NOMO-1 treated with DMSO at 0.1 percent for 48 hours (cell line): ENCODE results near the gene HMGN2.
A peak's percentile ranks its signal among the peaks of the same experiment; 100 is the strongest.
"Not testable (repeated sequence)": the region's sequence is repeated elsewhere in the genome, so short reads cannot be mapped to it uniquely, and the experiment has no call there.

Experiments used
- DNase-seq: peaks from one replicate; lab custom pipeline; 2025; ENCODE audit not compliant: unreplicated experiment; lab: John Stamatoyannopoulos, UW

HMGN2 gene

DNA sequence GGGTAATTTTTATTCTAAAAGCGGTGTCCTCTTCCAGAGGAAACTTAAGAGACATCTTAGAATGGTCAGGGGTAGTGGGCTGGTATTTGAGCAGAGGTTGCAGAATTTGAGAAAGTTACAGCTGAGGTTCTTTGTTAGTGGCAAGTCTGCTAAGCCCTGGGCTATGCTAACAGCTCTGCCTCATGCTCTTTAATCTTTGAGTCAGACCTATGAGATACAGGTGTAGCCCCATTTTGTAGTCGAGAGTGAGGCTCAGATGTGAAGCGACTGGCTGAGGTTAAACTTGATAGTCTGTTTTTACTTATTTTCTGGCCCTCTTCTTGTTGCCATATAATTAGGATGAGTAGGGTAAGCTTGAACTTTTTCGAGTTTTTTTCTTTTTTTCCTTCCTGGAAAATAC is 4.7 kb downstream of the HMGN2 start:
- DNase-seq = no peak

DNA sequence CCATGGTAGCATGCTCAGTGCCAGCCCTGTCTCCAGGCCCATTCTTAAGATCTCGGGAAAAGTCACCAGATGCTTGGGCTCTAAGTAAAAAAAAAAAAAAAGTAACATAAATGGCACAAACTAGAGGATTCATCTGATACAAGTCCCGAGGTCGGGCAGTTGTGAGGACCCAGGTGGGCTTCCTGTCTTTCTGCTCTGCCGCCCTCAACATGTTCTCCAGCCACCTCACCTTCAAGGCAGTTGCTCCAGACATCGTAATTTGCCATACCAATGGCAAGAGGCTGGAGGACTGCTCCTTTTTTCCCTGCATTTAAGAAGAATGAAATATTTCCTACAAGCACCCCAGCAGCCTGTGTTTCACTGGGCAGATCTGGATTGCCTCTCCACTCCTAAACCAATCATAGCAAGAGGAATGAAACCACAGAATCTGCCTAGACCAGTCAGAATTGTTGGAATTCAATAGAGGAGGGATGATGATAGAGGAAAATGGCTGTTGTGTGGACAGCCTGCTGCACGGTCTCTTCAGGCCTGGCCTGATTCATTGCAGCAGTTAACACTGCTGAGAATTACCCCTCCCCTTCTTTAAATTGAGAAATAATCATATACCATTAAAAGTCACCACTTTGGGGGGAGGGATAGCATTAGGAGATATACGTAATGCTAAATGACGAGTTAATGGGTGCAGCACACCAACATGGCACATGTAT is 5.4 kb downstream of the HMGN2 start:
- DNase-seq = no peak

GRCh38 chr1:26478159-26478558 is 5.9 kb downstream of the HMGN2 start:
- peak; percentile 3 for DNase-seq

GRCh38 chr1:26478988-26479387 is 6.7 kb downstream of the HMGN2 start:
- no peak for DNase-seq

- no peak for DNase-seq
Observed at GRCh38 chr1:26482921-26483320, 10.7 kb downstream of the HMGN2 start.

GRCh38 chr1:26483980-26484379 is 11.7 kb downstream of the HMGN2 start:
- no peak for DNase-seq

DNA sequence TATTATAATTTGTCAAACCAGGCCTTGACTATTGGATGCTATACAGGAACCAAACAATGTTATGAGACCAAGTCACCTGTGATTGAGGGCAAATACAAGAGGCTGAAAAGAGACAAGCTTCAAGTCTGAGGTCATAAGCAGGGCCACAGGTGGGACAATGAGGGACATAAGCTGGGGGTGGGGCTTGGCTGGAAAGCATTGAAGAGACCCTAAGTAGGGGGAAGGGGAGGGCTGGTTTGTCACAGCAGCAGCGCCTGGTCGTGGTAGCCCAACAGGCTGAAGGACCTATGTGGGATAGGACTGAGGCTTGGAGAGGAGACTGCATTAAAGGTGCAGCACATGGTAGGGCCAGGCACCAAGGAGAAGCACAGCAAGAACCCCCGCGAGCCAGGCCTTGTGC is 17.9 kb downstream of the HMGN2 start:
- DNase-seq = no peak

DNA sequence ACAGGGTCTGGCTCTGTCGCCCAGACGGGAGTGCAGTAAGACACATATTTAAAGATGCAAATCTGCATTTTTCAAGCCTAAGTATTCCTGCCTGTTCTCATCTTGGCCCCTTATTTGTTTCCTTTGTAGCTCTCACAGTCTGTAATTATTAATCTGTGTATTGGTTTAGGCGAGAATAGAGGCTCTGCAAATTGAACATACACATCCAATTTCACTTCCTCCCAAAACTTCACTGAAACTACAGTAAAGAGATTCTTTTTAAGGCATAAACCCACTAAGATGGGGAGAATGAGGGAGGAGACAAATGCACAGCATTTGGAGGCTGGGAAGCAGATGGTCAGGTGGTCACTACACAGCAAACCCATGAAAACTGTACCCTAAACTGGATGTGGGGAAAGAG is 21.0 kb downstream of the HMGN2 start:
- peak; percentile 9 for DNase-seq

DNA sequence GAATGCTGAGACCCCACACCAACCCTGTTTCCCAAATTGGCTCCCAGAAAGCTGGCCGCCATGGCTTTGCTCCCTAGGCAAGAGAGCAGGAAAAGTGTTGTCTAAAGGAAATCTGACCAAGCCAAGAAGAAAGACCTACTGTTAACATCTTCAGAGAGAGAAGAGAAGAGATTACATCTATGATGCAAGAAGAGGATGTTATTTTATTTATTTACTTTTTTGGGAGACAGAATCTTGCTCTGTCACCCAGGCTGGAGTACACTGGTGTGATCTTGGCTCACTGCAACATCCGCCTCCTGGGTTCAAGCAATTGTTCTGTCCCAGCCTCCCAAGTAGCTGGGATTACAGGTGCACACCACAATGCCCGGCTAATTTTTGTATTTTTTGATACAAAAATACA is 21.7 kb downstream of the HMGN2 start:
- no peak for DNase-seq

DNA sequence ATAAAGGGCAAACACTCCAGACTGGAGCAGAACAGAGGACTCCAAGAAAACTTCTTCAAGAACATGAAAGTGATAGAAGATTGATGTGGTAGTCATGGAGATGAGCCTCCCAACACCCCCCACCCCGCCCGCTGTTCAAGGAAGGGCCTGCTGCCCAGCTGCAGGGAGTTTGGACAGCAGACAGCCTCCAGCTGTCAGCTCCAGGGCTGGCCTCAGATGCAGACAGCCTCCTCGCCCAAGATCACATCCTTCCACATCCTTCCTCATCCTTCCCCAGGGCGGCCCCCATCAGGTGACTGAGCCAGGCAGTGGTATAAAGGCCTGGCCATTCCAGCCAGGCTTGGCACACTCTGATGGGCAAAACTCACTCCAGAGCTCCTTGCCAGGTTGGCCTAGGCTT is 24.6 kb downstream of the HMGN2 start:
- no peak for DNase-seq

GRCh38 chr1:26498894-26499293 is 26.7 kb downstream of the HMGN2 start:
- no peak for DNase-seq

- DNase-seq = peak; percentile 71
Observed at GRCh38 chr1:26500488-26501175, 28.4 kb downstream of the HMGN2 start.

GRCh38 chr1:26510711-26511110 is 38.5 kb downstream of the HMGN2 start:
- DNase-seq = not testable (repeated sequence)

- not testable (repeated sequence) for DNase-seq
Observed at GRCh38 chr1:26515836-26516235, 43.6 kb downstream of the HMGN2 start.

DNA sequence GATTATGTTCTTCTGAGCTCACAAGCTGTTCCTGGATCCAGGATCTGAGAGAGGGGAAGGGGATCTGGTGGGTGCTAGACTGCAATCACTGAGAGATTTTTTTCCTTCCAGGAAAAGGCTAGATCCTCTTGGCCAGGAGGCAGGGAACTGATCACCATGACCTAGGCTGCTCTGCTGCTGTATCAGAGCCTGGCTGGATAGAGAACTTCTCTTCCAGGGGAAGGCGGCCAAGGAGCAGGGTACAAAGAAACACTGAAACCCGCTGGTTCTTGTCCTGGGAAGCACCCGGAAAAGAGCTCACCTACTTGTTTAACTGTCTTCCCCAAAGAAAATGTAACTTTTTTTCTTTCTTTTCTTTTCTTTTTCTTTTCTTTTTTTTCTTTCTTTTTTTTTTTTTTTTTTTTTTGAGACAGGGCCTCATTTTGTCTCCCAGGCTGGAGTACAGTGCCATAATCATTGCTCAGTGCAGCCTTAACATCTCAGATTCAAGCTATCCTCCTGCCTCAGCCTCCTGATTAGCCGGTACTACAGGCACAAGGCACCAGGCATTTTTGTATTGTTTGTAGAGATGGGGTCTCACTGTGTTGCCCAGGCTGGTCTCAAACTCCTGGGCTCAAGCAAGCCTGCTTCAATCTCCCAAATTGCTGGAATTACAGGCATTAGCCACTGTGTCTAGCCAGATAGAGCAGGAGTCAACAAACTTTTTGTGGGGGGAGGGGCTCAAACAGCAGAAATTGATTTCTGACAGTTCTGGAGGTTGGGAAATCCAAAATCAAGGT is 44.9 kb downstream of the HMGN2 start:
- DNase-seq = no peak

GRCh38 chr1:26517766-26518049 is 45.5 kb downstream of the HMGN2 start:
- DNase-seq = no peak

- no peak for DNase-seq
Observed at GRCh38 chr1:26518355-26518754, 46.1 kb downstream of the HMGN2 start.

DNA sequence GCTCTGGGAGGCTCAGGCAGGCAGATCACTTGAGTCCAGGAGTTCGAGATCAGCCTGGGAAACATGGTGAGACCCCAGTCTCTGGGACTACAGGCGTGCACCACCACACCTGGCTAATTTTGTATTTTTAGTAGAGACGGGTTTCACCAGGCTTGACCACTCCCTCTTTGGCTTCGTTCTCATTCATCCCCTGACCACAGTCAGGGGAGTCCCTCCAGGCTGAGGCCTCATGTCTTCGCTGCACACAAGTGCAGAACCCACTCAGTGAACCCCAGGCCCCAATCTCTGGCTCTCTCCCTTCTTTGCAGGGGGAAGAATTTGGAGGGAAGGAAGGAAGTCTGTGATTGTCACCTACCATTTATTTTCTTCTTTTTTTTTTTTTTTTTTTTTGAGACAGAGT is 48.1 kb downstream of the HMGN2 start:
- no peak for DNase-seq

DNA sequence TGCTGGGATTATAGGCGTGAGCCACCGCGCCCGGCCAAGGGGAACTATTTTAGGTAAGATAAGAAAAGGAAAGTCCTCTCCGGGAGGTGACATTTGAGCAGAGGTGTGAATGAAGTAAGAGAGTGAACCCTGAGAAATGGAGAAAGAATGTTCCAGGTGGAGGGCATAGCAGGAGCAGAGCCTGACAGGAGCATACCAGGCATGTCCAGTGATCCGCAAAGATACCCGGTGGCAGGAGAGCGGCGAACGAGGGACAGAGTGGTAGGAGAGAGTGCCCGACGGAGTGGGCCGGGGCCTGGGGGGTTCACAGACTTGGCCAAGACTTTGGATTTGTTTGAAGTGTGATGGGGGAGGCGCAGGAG is 49.4 kb downstream of the HMGN2 start:
- no peak for DNase-seq

DNA sequence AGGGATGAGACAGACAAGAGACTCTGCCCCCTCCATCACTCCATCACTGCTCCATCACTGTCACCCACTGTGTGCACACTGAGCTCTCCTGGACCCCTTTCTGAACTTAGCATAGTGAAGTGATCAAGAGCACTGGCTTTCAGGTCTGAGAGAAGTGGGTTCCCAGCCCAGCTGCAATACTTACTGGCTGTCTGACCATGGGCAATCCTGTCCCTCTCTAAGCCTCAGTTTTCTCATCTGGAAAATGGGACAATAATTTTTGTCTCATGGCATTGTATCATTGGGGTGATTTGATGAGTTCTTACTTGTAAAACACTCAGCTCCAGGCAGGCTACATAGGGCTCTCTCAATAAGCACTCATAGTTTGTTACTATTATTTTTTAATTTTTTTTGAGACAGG is 49.8 kb downstream of the HMGN2 start:
- DNase-seq = no peak

DNA sequence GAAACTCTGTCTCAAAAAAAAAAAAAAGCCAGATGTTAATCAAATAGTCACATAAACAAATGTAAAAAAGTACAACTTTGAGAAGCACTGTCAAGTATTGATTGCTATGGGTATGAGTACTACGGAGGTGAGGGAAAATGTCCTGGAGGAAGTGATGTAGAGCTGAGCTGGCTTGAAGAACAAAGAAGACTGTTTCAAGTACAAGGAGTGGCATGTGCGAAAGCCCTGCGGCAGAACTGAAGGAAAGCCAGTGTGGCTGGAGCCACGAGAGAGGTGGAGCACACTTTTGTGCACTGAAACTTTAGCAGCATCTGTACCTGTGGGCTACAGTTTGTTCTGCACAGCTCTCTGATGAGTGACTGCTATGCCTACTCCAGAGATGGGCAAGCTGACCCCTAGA is 51.9 kb downstream of the HMGN2 start:
- no peak for DNase-seq
